Endothelial cell of umbilical vein (primary cell): ENCODE results near the gene COL18A1. TPM values are rescaled to one million over a fixed set of nuclear protein-coding genes. Genes with fewer than 3 reads are reported as not detected.

Experiments used
- BruUV-seq: library from RNA; stranded (reverse); fragments of 400-500 nt; replicated peaks from 2 replicates; lab custom pipeline; 2021; lab: Mats Ljungman, UMichigan
- CTCF ChIA-PET: fragments of 300-600, 350-600 bp; sonication (Branson Sonifier 250); formaldehyde crosslinking; loops from one replicate; lab custom pipeline; 2021; ENCODE audit warnings: antibody characterized with exemption, inconsistent platforms; lab: Charles Lee
- POLR2A ChIA-PET: fragments of 300-600, 350-600 bp; sonication (Branson Sonifier 250); formaldehyde crosslinking; loops from one replicate; lab custom pipeline; 2021; ENCODE audit warnings: antibody characterized with exemption, inconsistent platforms; lab: Charles Lee
- DNase-seq: peaks from one replicate; pipeline ENCODE4 v3.0.0-alpha.2; 2011; ENCODE audit warnings: low read depth, low spot score
- FAIRE-seq: peaks from 2 replicates; lab custom pipeline; 2011; peaks lifted over from hg19 to GRCh38; lab: Jason Lieb, UNC
- H2AFZ ChIP-seq: 2 replicates; pipeline ENCODE4 v1.6.0; 2012; ENCODE audit warnings: low read depth, low read length, control low read depth, inconsistent platforms
- H3K27ac ChIP-seq: 2 replicates; pipeline ENCODE4 v1.5.1; 2011; ENCODE audit warnings: low read depth, mild to moderate bottlenecking, control low read depth, low read length, moderate library complexity; ENCODE audit not compliant: insufficient read depth
- H3K27me3 ChIP-seq, 2 experiments: 2 replicates each; pipeline versions ENCODE4 v1.6.0 to v1.6.1; 2011; ENCODE audit warnings: low read length in 2 of 2, mixed read lengths in 1 of 2; ENCODE audit not compliant: control insufficient read depth in 2 of 2, insufficient read depth in 2 of 2
- H3K36me3 ChIP-seq, 2 experiments: 2 replicates in 1 of 2; 3 replicates in 1 of 2; pipeline ENCODE4 v1.5.1; 2011; ENCODE audit warnings: low read length in 2 of 2, mild to moderate bottlenecking in 1 of 2, moderate library complexity in 1 of 2; ENCODE audit not compliant: control insufficient read depth in 2 of 2, insufficient read depth in 2 of 2; ENCODE audit errors: extremely low read depth in 1 of 2
- H3K4me1 ChIP-seq: 3 replicates; pipeline ENCODE4 v1.5.1; 2011; ENCODE audit warnings: mild to moderate bottlenecking, low read length; ENCODE audit not compliant: control insufficient read depth, insufficient read depth; ENCODE audit errors: extremely low read depth
- H3K4me2 ChIP-seq: 2 replicates; pipeline ENCODE4 v1.6.1; 2011; ENCODE audit warnings: low read length, control low read depth, mixed read lengths; ENCODE audit not compliant: insufficient read depth
- H3K4me3 ChIP-seq, 3 experiments: fragments of 200-600 bp in 1 of 3; sonication (generic), shearing (Covaris generic) in 1 of 3; replicated peaks in 1 of 3; 2 replicates each; pipeline ENCODE4 v1.5.1; 2011 to 2016; ENCODE audit warnings: control low read depth in 3 of 3, low read length in 3 of 3, mild to moderate bottlenecking in 2 of 3, inconsistent platforms in 1 of 3, low read depth in 1 of 3, moderate library complexity in 1 of 3; ENCODE audit not compliant: insufficient read depth in 1 of 3
- H3K79me2 ChIP-seq: 2 replicates; pipeline ENCODE4 v1.6.0; 2012; ENCODE audit warnings: low read length, inconsistent platforms; ENCODE audit not compliant: control insufficient read depth, insufficient read depth
- H3K9ac ChIP-seq: replicated peaks from 2 replicates; pipeline ENCODE3; 2011; ENCODE audit warnings: low read length, control low read depth; ENCODE audit not compliant: insufficient read depth; ENCODE audit errors: extremely low read depth
- H3K9me1 ChIP-seq: replicated peaks from 3 replicates; pipeline ENCODE4 v1.6.0; 2011; ENCODE audit warnings: mild to moderate bottlenecking, low read length; ENCODE audit not compliant: control insufficient read depth, insufficient read depth; ENCODE audit errors: extremely low read depth
- H3K9me3 ChIP-seq: replicated peaks from 2 replicates; pipeline ENCODE4 v1.5.1; 2012; ENCODE audit warnings: low read length, inconsistent platforms; ENCODE audit not compliant: control insufficient read depth, insufficient read depth
- H4K20me1 ChIP-seq: replicated peaks from 2 replicates; pipeline ENCODE3; 2011; ENCODE audit warnings: mild to moderate bottlenecking, low read length; ENCODE audit not compliant: control insufficient read depth, insufficient read depth; ENCODE audit errors: extremely low read depth
- EZH2 ChIP-seq: IDR thresholded peaks from 2 replicates; pipeline ENCODE4 v1.6.1; 2012; ENCODE audit warnings: borderline replicate concordance, low read depth, mild to moderate bottlenecking, moderate library complexity, low read length, inconsistent platforms; ENCODE audit not compliant: severe bottlenecking
- FOS ChIP-seq: IDR thresholded peaks from 2 replicates; pipeline ENCODE4 v1.6.1; 2011; ENCODE audit warnings: mild to moderate bottlenecking, low read length, moderate library complexity, borderline replicate concordance; ENCODE audit not compliant: insufficient read depth
- GATA2 ChIP-seq: IDR thresholded peaks from 2 replicates; pipeline ENCODE4 v1.7.0; 2011; ENCODE audit warnings: low read depth, mild to moderate bottlenecking, moderate library complexity, mixed read lengths, low read length; ENCODE audit not compliant: insufficient read length, insufficient read depth
- JUN ChIP-seq: IDR thresholded peaks from 2 replicates; pipeline ENCODE4 v1.6.1; 2011; ENCODE audit warnings: borderline replicate concordance, low read depth; ENCODE audit not compliant: insufficient read length, insufficient read depth
- MYC ChIP-seq: IDR thresholded peaks from one replicate; pipeline ENCODE4 v1.6.1; 2011; ENCODE audit warnings: mild to moderate bottlenecking, low read depth, low read length
- POLR2A ChIP-seq: IDR thresholded peaks from 2 replicates; pipeline ENCODE4 v1.6.1; 2012; ENCODE audit warnings: low read depth, mild to moderate bottlenecking, control low read depth, low read length
- POLR2AphosphoS5 ChIP-seq: IDR thresholded peaks from 2 replicates; pipeline ENCODE4 v1.6.1; 2012; ENCODE audit warnings: low read depth, mild to moderate bottlenecking, control low read depth, low read length, moderate library complexity; ENCODE audit not compliant: insufficient read depth
- dilution Hi-C: fragments of 300-500 bp; cut with MboI; formaldehyde crosslinking; loops from one replicate; pipeline ENCODE4 v1.15.0; 2019; ENCODE audit warnings: low sequenced_read_pairs; ENCODE audit not compliant: extremely low pct_ligation_motif_present
- intact Hi-C: fragments of 100-400 bp; cut with micrococcal nuclease; formaldehyde crosslinking; loops from one replicate; pipeline ENCODE4 v1.10.0; 2022
- polyA plus RNA-seq, 4 experiments: library from polyadenylated mRNA; depleted of rRNA in 3 of 4; stranded (reverse) in 3 of 4; unstranded in 1 of 4; fragments of >200 nt; gene quantifications; 2 replicates each; pipeline versions ENCODE4 v1.2.1 to v1.2.3, GENCODE V29; 2011 to 2012; ENCODE audit warnings: missing spikeins in 1 of 4
- total RNA-seq: library from RNA; stranded (reverse); gene quantifications from 2 replicates; pipeline ENCODE4 v1.2.3, GENCODE V29; 2021
- TF ChIP-seq, protein P1 (sequence below), 2 donors: IDR thresholded peaks; 1 replicate in 1 of 2; 2 replicates in 1 of 2; pipeline ENCODE4 v1.5.1; 2011; ENCODE audit warnings: low read length in 2 of 2, mild to moderate bottlenecking in 2 of 2, moderate library complexity in 2 of 2, control low read depth in 1 of 2, inconsistent platforms in 1 of 2, low read depth in 1 of 2; ENCODE audit not compliant: insufficient read depth in 1 of 2; ENCODE audit errors: extremely low read depth in 1 of 2
- TF ChIP-seq, protein P2 (sequence below): IDR thresholded peaks from 2 replicates; pipeline ENCODE4 v1.6.1; 2011; ENCODE audit not compliant: insufficient read depth, insufficient read length

COL18A1 gene
- total and polyA plus RNA-seq, 2 donors (not counting 3 experiments of a cell fraction or from before 2014, with no cell fraction given): 198 to 252 TPM

DNA sequence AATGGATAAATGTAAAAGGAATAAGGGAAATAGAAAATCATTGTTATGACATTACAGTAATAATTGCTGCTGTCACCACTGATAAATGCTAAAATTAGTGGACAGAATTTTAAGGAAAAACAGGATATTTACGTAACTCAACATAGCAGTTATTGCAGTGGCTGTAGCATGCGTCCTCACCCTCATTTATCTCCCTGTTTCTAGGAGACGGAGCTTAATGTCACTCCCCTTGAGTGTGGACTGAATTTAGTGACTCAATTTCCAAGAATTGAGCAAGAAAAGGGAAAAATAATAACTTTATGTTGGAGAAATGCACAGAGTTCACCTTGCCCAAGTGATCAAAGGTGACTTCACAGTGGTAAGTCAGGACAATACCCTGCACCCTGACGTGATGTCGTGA, 33.3 kb upstream of the COL18A1 start:
- no peaks in the 10 kb centered on the region for H3K27me3 ChIP-seq
- H3K9me3 ChIP-seq: no peaks in the 10 kb centered on the region
- H3K79me2 ChIP-seq: no peaks in the 10 kb centered on the region
- H3K4me2 ChIP-seq: no peak overlapping the region
- no peaks in the 10 kb centered on the region for H3K9me1 ChIP-seq
- ChIA-PET POLR2A (no interaction called here), CTCF (interaction anchor here (1.8 to 2.8 kb wide), 2 partner anchors 30 to 63 kb away, joined by 5 to 7 read pairs; no protein-coding TSS in a partner anchor)
- TF ChIP-seq GATA2 (no peak), POLR2AphosphoS5 (no peak), FOS (no peak), MYC (no peak), POLR2A (no peak), JUN (no peak), EZH2 (no peak)
- TF ChIP-seq, protein P1, sequence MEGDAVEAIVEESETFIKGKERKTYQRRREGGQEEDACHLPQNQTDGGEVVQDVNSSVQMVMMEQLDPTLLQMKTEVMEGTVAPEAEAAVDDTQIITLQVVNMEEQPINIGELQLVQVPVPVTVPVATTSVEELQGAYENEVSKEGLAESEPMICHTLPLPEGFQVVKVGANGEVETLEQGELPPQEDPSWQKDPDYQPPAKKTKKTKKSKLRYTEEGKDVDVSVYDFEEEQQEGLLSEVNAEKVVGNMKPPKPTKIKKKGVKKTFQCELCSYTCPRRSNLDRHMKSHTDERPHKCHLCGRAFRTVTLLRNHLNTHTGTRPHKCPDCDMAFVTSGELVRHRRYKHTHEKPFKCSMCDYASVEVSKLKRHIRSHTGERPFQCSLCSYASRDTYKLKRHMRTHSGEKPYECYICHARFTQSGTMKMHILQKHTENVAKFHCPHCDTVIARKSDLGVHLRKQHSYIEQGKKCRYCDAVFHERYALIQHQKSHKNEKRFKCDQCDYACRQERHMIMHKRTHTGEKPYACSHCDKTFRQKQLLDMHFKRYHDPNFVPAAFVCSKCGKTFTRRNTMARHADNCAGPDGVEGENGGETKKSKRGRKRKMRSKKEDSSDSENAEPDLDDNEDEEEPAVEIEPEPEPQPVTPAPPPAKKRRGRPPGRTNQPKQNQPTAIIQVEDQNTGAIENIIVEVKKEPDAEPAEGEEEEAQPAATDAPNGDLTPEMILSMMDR (IDR thresholded peaks at IDR 0.05; ENCODE audit: extremely low read depth in 1 of 2, insufficient read depth in 1 of 2, low read depth in 1 of 2, low read length in 2 of 2): no peak
- TF ChIP-seq, protein P2, sequence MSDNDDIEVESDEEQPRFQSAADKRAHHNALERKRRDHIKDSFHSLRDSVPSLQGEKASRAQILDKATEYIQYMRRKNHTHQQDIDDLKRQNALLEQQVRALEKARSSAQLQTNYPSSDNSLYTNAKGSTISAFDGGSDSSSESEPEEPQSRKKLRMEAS: no peak
- H2AFZ ChIP-seq: no peak overlapping the region
- DNase-seq: no peak
- dilution Hi-C loops: no loop called here
- intact Hi-C loops: no loop called here
- H3K36me3 ChIP-seq: no peaks in the 10 kb centered on the region
- no peak for FAIRE-seq
- H3K9ac ChIP-seq: no peak overlapping the region
- H3K27ac ChIP-seq: no peak overlapping the region
- no peak overlapping the region for H3K4me3 ChIP-seq
- H4K20me1 ChIP-seq: no peaks in the 10 kb centered on the region
- peaks cover 11% of the 10 kb centered on the region for H3K4me1 ChIP-seq
- BruUV-seq: no TSS peak
